H9 (cell line): ENCODE measurements around the gene TERC. TPM values are rescaled to one million over a fixed set of nuclear protein-coding genes. Genes with fewer than 3 reads are reported as not detected.

Source experiments
- DNase-seq: peaks from one replicate; pipeline ENCODE4 v3.0.0-alpha.2; 2017
- H2AFZ ChIP-seq: one replicate; pipeline ENCODE4 v1.6.1; 2013; ENCODE audit warnings: mild to moderate bottlenecking, low read length, control low read depth, moderate library complexity
- H2AK5ac ChIP-seq: 2 replicates; pipeline ENCODE4 v1.6.1; 2013; ENCODE audit warnings: low read length, control low read depth, mixed read lengths; ENCODE audit not compliant: insufficient read length
- H2BK120ac ChIP-seq: one replicate; pipeline ENCODE4 v1.6.1; 2013; ENCODE audit warnings: low read depth, mild to moderate bottlenecking, low read length, control low read depth, inconsistent platforms; ENCODE audit not compliant: poor library complexity, severe bottlenecking
- H2BK12ac ChIP-seq: 2 replicates; pipeline ENCODE4 v1.6.1; 2013; ENCODE audit warnings: low read length, control low read depth, mixed read lengths, low read depth; ENCODE audit not compliant: insufficient read length
- H2BK15ac ChIP-seq: 2 replicates; pipeline ENCODE4 v1.6.1; 2013; ENCODE audit warnings: low read depth, low read length, control low read depth
- H2BK20ac ChIP-seq: one replicate; pipeline ENCODE4 v1.6.1; 2013; ENCODE audit warnings: low read depth, mild to moderate bottlenecking, low read length, control low read depth, inconsistent platforms; ENCODE audit not compliant: poor library complexity, severe bottlenecking
- H2BK5ac ChIP-seq: 2 replicates; pipeline ENCODE4 v1.6.1; 2013; ENCODE audit warnings: low read length, control low read depth, mixed read lengths; ENCODE audit not compliant: insufficient read length
- H3K14ac ChIP-seq: 2 replicates; pipeline ENCODE4 v1.6.1; 2013; ENCODE audit warnings: low read length, control low read depth; ENCODE audit not compliant: insufficient read depth
- H3K18ac ChIP-seq: 2 replicates; pipeline ENCODE4 v1.6.1; 2013; ENCODE audit warnings: low read depth, mild to moderate bottlenecking, mixed read lengths, low read length, control low read depth; ENCODE audit not compliant: insufficient read length
- H3K23ac ChIP-seq: 2 replicates; pipeline ENCODE4 v1.6.1; 2013; ENCODE audit warnings: low read length, control low read depth, mixed read lengths, low read depth; ENCODE audit not compliant: insufficient read length
- H3K23me2 ChIP-seq: 2 replicates; pipeline ENCODE4 v1.6.1; 2013; ENCODE audit warnings: low read depth, mild to moderate bottlenecking, mixed read lengths, low read length, control low read depth; ENCODE audit not compliant: insufficient read length, poor library complexity, severe bottlenecking
- H3K27ac ChIP-seq: 2 replicates; pipeline ENCODE4 v1.5.1; 2013; ENCODE audit warnings: low read length, control low read depth, mixed read lengths, low read depth; ENCODE audit not compliant: insufficient read length
- H3K27me3 ChIP-seq: 2 replicates; pipeline ENCODE4 v1.6.1; 2013; ENCODE audit warnings: low read length, control low read depth, inconsistent platforms; ENCODE audit not compliant: insufficient read depth
- H3K4ac ChIP-seq: 2 replicates; pipeline ENCODE4 v1.6.1; 2013; ENCODE audit warnings: low read depth, mild to moderate bottlenecking, control low read depth, inconsistent platforms, low read length, moderate library complexity
- H3K4me1 ChIP-seq: 2 replicates; pipeline ENCODE4 v1.6.1; 2013; ENCODE audit warnings: low read length, control low read depth, inconsistent platforms; ENCODE audit not compliant: insufficient read depth
- H3K4me2 ChIP-seq: 2 replicates; pipeline ENCODE4 v1.6.1; 2013; ENCODE audit warnings: low read length, control low read depth, mixed read lengths; ENCODE audit not compliant: insufficient read length, insufficient read depth
- H3K56ac ChIP-seq: 2 replicates; pipeline ENCODE4 v1.6.1; 2013; ENCODE audit warnings: low read depth, mild to moderate bottlenecking, mixed read lengths, low read length, control low read depth; ENCODE audit not compliant: insufficient read length
- H3K79me1 ChIP-seq: 2 replicates; pipeline ENCODE4 v1.6.1; 2013; ENCODE audit warnings: low read depth, mild to moderate bottlenecking, moderate library complexity, low read length, control low read depth, inconsistent platforms; ENCODE audit not compliant: insufficient read depth, poor library complexity, severe bottlenecking
- H3K79me2 ChIP-seq: 2 replicates; pipeline ENCODE4 v1.6.1; 2013; ENCODE audit warnings: low read length, control low read depth, inconsistent platforms; ENCODE audit not compliant: insufficient read depth
- H3K9ac ChIP-seq: 2 replicates; pipeline ENCODE4 v1.6.1; 2013; ENCODE audit warnings: low read length, control low read depth, mixed read lengths; ENCODE audit not compliant: insufficient read length; ENCODE audit errors: extremely low read depth
- H3K9me3 ChIP-seq: one replicate; pipeline ENCODE4 v1.6.1; 2013; ENCODE audit warnings: low read depth, low read length, inconsistent platforms; ENCODE audit not compliant: control insufficient read depth
- H3T11ph ChIP-seq: one replicate; pipeline ENCODE4 v1.6.1; 2013; ENCODE audit warnings: mild to moderate bottlenecking, low read length, control low read depth, inconsistent platforms
- H4K20me1 ChIP-seq: one replicate; pipeline ENCODE4 v1.6.1; 2013; ENCODE audit not compliant: control insufficient read depth, insufficient read length, insufficient read depth
- H4K5ac ChIP-seq: 2 replicates; pipeline ENCODE4 v1.6.1; 2013; ENCODE audit warnings: low read depth, mild to moderate bottlenecking, mixed read lengths, low read length, control low read depth; ENCODE audit not compliant: insufficient read length
- H4K8ac ChIP-seq: replicated peaks from 2 replicates; pipeline ENCODE4 v1.6.1; 2013; ENCODE audit warnings: low read length, control low read depth, mixed read lengths, low read depth; ENCODE audit not compliant: insufficient read length
- H4K91ac ChIP-seq: 2 replicates; pipeline ENCODE4 v1.6.1; 2013; ENCODE audit warnings: low read depth, mild to moderate bottlenecking, moderate library complexity, mixed read lengths, low read length, control low read depth; ENCODE audit not compliant: insufficient read length
- H3K27ac Mint-ChIP-seq, 3 experiments: 2 replicates in 2 of 3; 3 replicates in 1 of 3; pipeline ENCODE4 v1.8.0; 2020 to 2021; ENCODE audit warnings: mixed read lengths in 3 of 3, mild to moderate bottlenecking in 1 of 3, moderate library complexity in 1 of 3
- H3K27me3 Mint-ChIP-seq: 2 replicates; pipeline ENCODE4 v1.8.0; 2021; ENCODE audit warnings: low read depth, mild to moderate bottlenecking, moderate library complexity, mixed read lengths
- H3K36me3 Mint-ChIP-seq, 3 experiments: 2 replicates in 2 of 3; 3 replicates in 1 of 3; pipeline ENCODE4 v1.8.0; 2020 to 2021; ENCODE audit warnings: low read depth in 3 of 3, mixed read lengths in 3 of 3; ENCODE audit not compliant: insufficient read depth in 1 of 3
- H3K4me1 Mint-ChIP-seq, 2 experiments: 2 replicates each; pipeline ENCODE4 v1.8.0; 2020; ENCODE audit warnings: mixed read lengths in 2 of 2
- H3K4me3 Mint-ChIP-seq, 2 experiments: 2 replicates in 1 of 2; 3 replicates in 1 of 2; pipeline ENCODE4 v1.8.0; 2020 to 2021; ENCODE audit warnings: mild to moderate bottlenecking in 2 of 2, mixed read lengths in 2 of 2, moderate library complexity in 1 of 2
- H3K9me3 Mint-ChIP-seq, 2 experiments: 2 replicates in 1 of 2; 3 replicates in 1 of 2; pipeline ENCODE4 v1.8.0; 2020; ENCODE audit warnings: mild to moderate bottlenecking in 2 of 2, mixed read lengths in 2 of 2, moderate library complexity in 1 of 2
- WGBS: extraction: QIAGEN DNeasy Blood & Tissue Kit; methylation state at CpG from one replicate; pipeline ENCODE4 v1.1.7; 2013; ENCODE audit warnings: missing lambda C conversion rate, low lambda C conversion rate, mixed read lengths; ENCODE audit not compliant: insufficient read length; ENCODE audit errors: extremely low coverage; 5-methylcytosine and 5-hydroxymethylcytosine counted together
- total RNA-seq: library from RNA; stranded (reverse); gene quantifications from 2 replicates; pipeline ENCODE4 v1.2.1, GENCODE V29; 2021
- TF ChIP-seq, protein P1 (sequence below): fragments of 200-600 bp; sonication (generic); conservative IDR thresholded peaks from 3 replicates; pipeline ENCODE4 v1.8.0; 2021; ENCODE audit warnings: antibody characterized with exemption, mild to moderate bottlenecking

The TERC gene
- total RNA-seq, 1 experiment from 2014 or later: 14.1 TPM

- no peak overlapping the region for H3K14ac ChIP-seq
- no peaks in the 10 kb centered on the region for H3K79me2 ChIP-seq
- no peak overlapping the region for H3K56ac ChIP-seq
- H3K36me3 Mint-ChIP-seq: peaks cover 2 to 16% (median 7%) of the 10 kb centered on the region in 3 experiments; a peak in 6 of 7 replicates
- peak overlapping the region; percentile 38 for H3K4me2 ChIP-seq
- H3K79me1 ChIP-seq: no peaks in the 10 kb centered on the region
- H3K4ac ChIP-seq: no peak overlapping the region
- H3K18ac ChIP-seq: no peak overlapping the region
- no peak overlapping the region for H3T11ph ChIP-seq
- peaks cover 9% of the 10 kb centered on the region for H3K23me2 ChIP-seq
- H3K27me3 ChIP-seq: no peaks in the 10 kb centered on the region
- H3K4me1 ChIP-seq: no peaks in the 10 kb centered on the region
- H3K27me3 Mint-ChIP-seq: peaks cover 29% of the 10 kb centered on the region
- H2BK120ac ChIP-seq: no peak overlapping the region
- TF ChIP-seq, protein P1, sequence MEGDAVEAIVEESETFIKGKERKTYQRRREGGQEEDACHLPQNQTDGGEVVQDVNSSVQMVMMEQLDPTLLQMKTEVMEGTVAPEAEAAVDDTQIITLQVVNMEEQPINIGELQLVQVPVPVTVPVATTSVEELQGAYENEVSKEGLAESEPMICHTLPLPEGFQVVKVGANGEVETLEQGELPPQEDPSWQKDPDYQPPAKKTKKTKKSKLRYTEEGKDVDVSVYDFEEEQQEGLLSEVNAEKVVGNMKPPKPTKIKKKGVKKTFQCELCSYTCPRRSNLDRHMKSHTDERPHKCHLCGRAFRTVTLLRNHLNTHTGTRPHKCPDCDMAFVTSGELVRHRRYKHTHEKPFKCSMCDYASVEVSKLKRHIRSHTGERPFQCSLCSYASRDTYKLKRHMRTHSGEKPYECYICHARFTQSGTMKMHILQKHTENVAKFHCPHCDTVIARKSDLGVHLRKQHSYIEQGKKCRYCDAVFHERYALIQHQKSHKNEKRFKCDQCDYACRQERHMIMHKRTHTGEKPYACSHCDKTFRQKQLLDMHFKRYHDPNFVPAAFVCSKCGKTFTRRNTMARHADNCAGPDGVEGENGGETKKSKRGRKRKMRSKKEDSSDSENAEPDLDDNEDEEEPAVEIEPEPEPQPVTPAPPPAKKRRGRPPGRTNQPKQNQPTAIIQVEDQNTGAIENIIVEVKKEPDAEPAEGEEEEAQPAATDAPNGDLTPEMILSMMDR: no peak
- no peak overlapping the region for H3K23ac ChIP-seq
- H4K91ac ChIP-seq: no peak overlapping the region
- DNase-seq: no peak
- H3K4me1 Mint-ChIP-seq: peaks cover 25 to 30% of the 10 kb centered on the region in 2 experiments
- H3K9me3 Mint-ChIP-seq: peaks cover 10 to 16% of the 10 kb centered on the region in 2 experiments
- H3K4me3 Mint-ChIP-seq: peak overlapping the region in 1 of 2 experiments; percentile 74; a peak in 2 of 5 replicates
- H2BK12ac ChIP-seq: no peak overlapping the region
- WGBS: no CpG with 5 or more reads among the region's 8 CpGs
- H2BK20ac ChIP-seq: no peak overlapping the region
- no peaks in the 10 kb centered on the region for H4K20me1 ChIP-seq
- peak overlapping the region in 1 of 3 experiments; percentile 88; a peak in 1 of 7 replicates for H3K27ac Mint-ChIP-seq
- no peak overlapping the region for H2AK5ac ChIP-seq
- H4K5ac ChIP-seq: no peak overlapping the region
- H3K27ac ChIP-seq: no peak overlapping the region
- peak overlapping the region; percentile 59 for H2AFZ ChIP-seq
- no peak overlapping the region for H3K9ac ChIP-seq
- no peak overlapping the region for H2BK15ac ChIP-seq
- H2BK5ac ChIP-seq: no peak overlapping the region
- no peaks in the 10 kb centered on the region for H3K9me3 ChIP-seq
- H4K8ac ChIP-seq: no peak overlapping the region
Observed at GRCh38 chr3:169813278-169813677, 48.4 kb upstream of the TERC start.
